NOMO-1 (cell line): ENCODE data around the gene FAM98C.

Source experiments
- DNase-seq, 2 experiments: peaks; one replicate each; lab custom pipeline; 2025; ENCODE audit not compliant: unreplicated experiment in 2 of 2; lab: John Stamatoyannopoulos, UW

Gene FAM98C

GRCh38 chr19:38452430-38453366 lies 49.8 kb downstream of the FAM98C start:
- no peak for DNase-seq

GRCh38 chr19:38453596-38453995 lies 50.7 kb downstream of the FAM98C start:
- no peak for DNase-seq

DNA sequence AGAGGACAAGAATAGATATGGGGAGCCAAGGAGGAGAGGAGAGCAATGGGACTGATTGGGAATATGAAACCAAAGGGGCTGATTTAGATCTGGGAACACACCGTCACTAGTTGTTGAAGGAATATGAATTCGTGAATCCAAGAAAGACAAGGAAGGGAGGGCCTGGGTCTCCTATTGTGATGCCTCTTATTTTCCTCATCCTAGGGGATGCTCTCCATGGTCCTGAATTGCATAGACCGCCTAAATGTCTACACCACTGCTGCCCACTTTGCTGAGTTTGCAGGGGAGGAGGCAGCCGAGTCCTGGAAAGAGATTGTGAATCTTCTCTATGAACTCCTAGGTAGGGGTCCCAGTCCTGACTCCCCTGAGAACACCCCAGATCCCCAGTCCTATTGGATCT lies 52.1 kb downstream of the FAM98C start:
- DNase-seq: no peak

GRCh38 chr19:38457202-38457601 lies 54.3 kb downstream of the FAM98C start:
- DNase-seq: no peak

GRCh38 chr19:38457690-38458405 lies 55.0 kb downstream of the FAM98C start:
- no peak for DNase-seq
